LNCAP (cell line): ENCODE measurements around the gene GMDS.

Experiments
- CTCF ChIP-seq: fragments of 450-650 bp; IDR thresholded peaks from 2 replicates; pipeline ENCODE4 v1.5.1; 2017; ENCODE audit warnings: mild to moderate bottlenecking

GMDS gene

DNA sequence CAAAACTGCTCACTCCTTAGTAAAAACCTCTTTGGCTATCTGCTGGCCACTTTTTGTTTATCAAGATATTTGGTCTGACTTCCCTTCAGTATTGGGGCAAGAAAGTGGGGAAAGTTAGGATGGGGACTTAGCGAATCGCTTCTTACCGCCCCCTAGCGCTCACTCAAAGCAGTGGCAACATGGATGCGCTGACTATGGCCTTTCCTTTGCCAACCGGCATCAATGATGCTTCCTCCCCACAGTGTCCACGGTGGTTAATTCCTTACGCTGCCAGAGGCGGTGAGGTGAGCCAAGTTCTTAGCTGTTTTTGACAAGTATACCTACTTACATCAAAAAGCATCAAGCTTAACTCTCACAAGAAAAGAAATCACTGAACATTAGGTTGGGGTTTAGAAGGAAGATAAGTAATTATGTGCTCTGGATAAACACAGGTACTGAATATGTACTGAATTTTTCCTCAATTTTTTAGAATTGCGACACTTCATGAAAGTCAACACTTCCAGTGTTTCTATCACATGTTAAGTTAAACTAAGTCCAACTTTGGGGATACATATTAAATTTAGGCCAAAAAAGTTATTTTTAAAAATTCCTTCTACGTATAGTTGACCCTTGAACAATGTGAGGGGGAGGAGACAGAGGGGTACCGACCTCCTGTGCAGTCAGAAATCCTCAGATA, 86.7 kb downstream of the GMDS start:
- no peak for TF ChIP-seq CTCF

- no peak for TF ChIP-seq CTCF
Observed at GRCh38 chr6:2157441-2158127, 87.8 kb downstream of the GMDS start.

DNA sequence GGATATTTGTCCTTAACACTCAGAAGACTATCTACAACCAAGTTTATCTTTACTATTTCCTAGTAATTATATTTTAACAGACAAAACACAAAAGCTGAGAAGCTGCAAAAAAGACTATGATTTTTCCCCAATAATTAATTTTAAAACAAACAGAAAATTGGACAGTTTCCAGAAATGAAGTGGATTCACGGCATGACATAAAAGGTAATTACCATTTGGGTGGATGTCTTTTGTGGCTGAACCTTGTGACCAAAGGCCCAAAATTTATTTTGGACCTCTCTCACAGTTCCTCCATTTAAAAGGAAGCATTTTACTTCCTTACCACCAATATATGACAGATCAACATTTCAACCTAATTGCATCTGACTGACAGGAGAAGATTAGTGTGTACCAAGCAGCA, 90.2 kb downstream of the GMDS start:
- TF ChIP-seq CTCF = no peak

DNA sequence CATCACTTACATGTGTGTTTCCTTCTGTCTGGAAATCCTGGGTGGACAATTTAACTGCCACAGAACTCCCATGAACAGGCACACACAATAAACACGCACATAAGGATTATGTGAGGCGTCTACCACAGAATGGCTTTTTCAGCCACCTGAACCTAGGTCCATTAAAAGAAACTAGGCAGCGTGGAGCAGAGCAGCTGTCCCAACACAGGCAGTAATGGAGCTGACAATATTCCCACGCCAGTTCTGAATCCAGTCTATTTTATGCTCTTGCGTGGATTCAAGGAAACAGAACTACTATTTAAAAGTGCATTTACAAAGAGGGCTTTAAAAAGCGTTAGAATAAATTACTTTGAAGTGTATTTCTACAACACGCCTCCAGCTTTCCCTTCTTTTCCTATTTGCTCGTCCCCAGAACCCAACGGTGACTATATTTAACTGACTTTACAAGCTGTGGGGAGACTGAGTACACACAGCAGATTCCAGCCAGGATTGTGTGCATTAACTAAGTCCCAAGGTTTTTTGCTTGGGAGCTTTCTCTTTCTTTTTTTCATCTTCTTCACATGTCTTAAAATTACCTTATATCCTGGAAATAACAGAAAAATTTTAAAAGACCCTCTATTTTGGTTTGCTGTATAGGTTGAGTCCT, 95.9 kb downstream of the GMDS start:
- no peak for TF ChIP-seq CTCF

DNA sequence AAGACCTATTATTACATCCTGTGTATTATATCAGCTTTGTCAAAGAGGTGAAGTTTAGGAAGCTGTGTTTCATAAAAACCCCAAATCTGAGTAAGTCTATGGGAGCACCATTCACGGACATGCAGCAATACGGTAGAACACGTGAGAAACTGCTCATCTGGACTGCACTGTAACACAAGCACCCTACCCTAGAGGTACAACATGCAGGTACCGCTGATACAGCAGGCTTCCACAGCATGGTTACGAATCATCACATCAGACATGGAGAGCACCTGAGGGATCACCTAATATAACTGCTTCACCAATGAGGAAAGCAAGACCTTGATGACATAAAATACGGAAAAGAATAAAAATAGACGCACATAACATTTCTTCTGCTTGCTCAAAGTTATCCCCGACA, 96.7 kb downstream of the GMDS start:
- no peak for TF ChIP-seq CTCF

- no peak for TF ChIP-seq CTCF
Observed at GRCh38 chr6:2147766-2148448, 97.5 kb downstream of the GMDS start.

DNA sequence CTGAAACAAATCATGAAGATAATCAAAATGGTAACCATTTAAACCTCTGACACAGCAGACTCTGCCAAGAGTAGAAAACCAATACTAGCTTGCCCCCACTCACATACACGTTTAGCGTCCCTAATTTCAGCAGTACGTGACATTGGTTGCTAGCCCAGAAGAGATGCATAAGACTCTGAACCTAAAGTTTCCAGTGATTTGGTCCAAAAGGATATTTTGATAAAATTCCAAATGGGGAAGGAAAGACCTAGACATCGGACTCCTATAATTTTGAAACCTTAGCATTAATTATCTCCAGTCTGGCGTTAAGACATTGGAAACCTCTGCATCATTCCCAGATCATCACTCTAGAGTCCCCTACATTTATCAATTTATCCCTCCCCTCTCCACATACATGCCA, 98.1 kb downstream of the GMDS start:
- no peak for TF ChIP-seq CTCF
